NCI-H146 treated with DMSO at 0.1 percent for 48 hours (cell line): ENCODE measurements around the gene RYR3.

Experiments
- DNase-seq: peaks from one replicate; lab custom pipeline; 2025; ENCODE audit not compliant: unreplicated experiment; lab: John Stamatoyannopoulos, UW

RYR3 gene

GRCh38 chr15:33500432-33501195 lies 189.8 kb downstream of the RYR3 start:
- DNase-seq, result no peak

GRCh38 chr15:33503681-33504080 lies 192.9 kb downstream of the RYR3 start:
- DNase-seq, result no peak

GRCh38 chr15:33506781-33507296 lies 196.1 kb downstream of the RYR3 start:
- no peak for DNase-seq

- DNase-seq, result no peak
These were observed 197.9 kb downstream of the RYR3 start for GRCh38 chr15:33508703-33509102.

GRCh38 chr15:33515121-33515520 lies 204.4 kb downstream of the RYR3 start:
- DNase-seq, result no peak

- DNase-seq, result no peak
These were observed 205.8 kb downstream of the RYR3 start for GRCh38 chr15:33516563-33516962.

GRCh38 chr15:33517944-33518343 lies 207.2 kb downstream of the RYR3 start:
- no peak for DNase-seq

- no peak for DNase-seq
These were observed 207.7 kb downstream of the RYR3 start for GRCh38 chr15:33518421-33518820.

GRCh38 chr15:33524274-33524673 lies 213.5 kb downstream of the RYR3 start:
- no peak for DNase-seq

GRCh38 chr15:33526532-33526931 lies 215.8 kb downstream of the RYR3 start:
- no peak for DNase-seq

GRCh38 chr15:33533197-33533596 lies 222.4 kb downstream of the RYR3 start:
- DNase-seq, result no peak

- DNase-seq, result no peak
These were observed 223.9 kb downstream of the RYR3 start for GRCh38 chr15:33534642-33535041.

GRCh38 chr15:33535135-33535534 lies 224.4 kb downstream of the RYR3 start:
- no peak for DNase-seq

GRCh38 chr15:33539825-33540573 lies 229.2 kb downstream of the RYR3 start:
- no peak for DNase-seq

GRCh38 chr15:33543957-33544356 lies 233.2 kb downstream of the RYR3 start:
- DNase-seq, result no peak

GRCh38 chr15:33545866-33546265 lies 235.1 kb downstream of the RYR3 start:
- DNase-seq, result no peak

GRCh38 chr15:33547876-33548275 lies 237.1 kb downstream of the RYR3 start:
- no peak for DNase-seq

- no peak for DNase-seq
These were observed 241.1 kb downstream of the RYR3 start for GRCh38 chr15:33551860-33552259.

- DNase-seq, result no peak
These were observed 242.4 kb downstream of the RYR3 start for GRCh38 chr15:33553157-33553556.

- no peak for DNase-seq
These were observed 248.6 kb downstream of the RYR3 start for GRCh38 chr15:33559207-33559890.

- DNase-seq, result no peak
These were observed 250.6 kb downstream of the RYR3 start for GRCh38 chr15:33561407-33561806.

- DNase-seq, result no peak
These were observed 251.2 kb downstream of the RYR3 start for GRCh38 chr15:33561967-33562366.
